ENCODE results near the gene RAD21L1. TPM values are rescaled to one million over a fixed set of nuclear protein-coding genes. Genes with fewer than 3 reads are reported as not detected.

RAD21L1 gene
- total and polyA plus RNA-seq, 4 donors = not detected

DNA sequence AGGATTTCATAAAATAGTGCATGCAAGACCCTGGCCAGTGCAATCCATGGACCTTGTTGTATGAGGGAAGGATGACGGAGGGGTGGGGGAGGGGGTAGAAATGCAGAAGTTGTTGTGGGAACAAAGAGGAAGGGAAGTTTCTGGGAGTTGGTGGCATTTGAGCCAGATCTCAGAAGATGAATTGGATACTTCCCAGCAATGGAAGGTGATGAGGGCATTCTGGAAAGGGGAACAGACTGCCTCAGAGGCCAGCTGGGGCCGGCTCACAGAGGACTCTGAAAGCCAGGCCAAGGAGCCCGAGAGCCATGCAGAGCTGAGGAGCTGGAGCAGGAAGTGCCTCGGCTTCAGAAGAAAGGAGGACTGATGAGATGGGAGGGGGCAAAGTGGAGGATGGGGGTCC lies 43.7 kb upstream of the RAD21L1 start:
- H3K27ac ChIP-seq (ENCODE audit: low read depth in 1 of 2, low read length in 2 of 2) = no peak overlapping the region
- H3K9ac ChIP-seq (ENCODE audit: low read depth in 1 of 2, low read length in 2 of 2) = no peak overlapping the region
- H3K4me1 ChIP-seq (ENCODE audit: control insufficient read depth in 4 of 4, insufficient read depth in 4 of 4, low read length in 3 of 4) = peaks cover 11 to 35% (median 23%) of the 10 kb centered on the region in 4 donors
- no peaks in the 10 kb centered on the region for H3K9me3 ChIP-seq (ENCODE audit: control insufficient read depth in 4 of 4, low read length in 3 of 4)
- DNase-seq (ENCODE audit: low spot score) = no peak
- no peak overlapping the region for H3K4me3 ChIP-seq (ENCODE audit: low read depth in 1 of 3, low read length in 3 of 3)
- TF ChIP-seq, protein P1, sequence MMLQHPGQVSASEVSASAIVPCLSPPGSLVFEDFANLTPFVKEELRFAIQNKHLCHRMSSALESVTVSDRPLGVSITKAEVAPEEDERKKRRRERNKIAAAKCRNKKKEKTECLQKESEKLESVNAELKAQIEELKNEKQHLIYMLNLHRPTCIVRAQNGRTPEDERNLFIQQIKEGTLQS (IDR thresholded peaks at IDR 0.05) = no peak
- TF ChIP-seq, protein P2, sequence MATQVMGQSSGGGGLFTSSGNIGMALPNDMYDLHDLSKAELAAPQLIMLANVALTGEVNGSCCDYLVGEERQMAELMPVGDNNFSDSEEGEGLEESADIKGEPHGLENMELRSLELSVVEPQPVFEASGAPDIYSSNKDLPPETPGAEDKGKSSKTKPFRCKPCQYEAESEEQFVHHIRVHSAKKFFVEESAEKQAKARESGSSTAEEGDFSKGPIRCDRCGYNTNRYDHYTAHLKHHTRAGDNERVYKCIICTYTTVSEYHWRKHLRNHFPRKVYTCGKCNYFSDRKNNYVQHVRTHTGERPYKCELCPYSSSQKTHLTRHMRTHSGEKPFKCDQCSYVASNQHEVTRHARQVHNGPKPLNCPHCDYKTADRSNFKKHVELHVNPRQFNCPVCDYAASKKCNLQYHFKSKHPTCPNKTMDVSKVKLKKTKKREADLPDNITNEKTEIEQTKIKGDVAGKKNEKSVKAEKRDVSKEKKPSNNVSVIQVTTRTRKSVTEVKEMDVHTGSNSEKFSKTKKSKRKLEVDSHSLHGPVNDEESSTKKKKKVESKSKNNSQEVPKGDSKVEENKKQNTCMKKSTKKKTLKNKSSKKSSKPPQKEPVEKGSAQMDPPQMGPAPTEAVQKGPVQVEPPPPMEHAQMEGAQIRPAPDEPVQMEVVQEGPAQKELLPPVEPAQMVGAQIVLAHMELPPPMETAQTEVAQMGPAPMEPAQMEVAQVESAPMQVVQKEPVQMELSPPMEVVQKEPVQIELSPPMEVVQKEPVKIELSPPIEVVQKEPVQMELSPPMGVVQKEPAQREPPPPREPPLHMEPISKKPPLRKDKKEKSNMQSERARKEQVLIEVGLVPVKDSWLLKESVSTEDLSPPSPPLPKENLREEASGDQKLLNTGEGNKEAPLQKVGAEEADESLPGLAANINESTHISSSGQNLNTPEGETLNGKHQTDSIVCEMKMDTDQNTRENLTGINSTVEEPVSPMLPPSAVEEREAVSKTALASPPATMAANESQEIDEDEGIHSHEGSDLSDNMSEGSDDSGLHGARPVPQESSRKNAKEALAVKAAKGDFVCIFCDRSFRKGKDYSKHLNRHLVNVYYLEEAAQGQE (IDR thresholded peaks at IDR 0.05) = no peak
- H3K27me3 ChIP-seq (ENCODE audit: control insufficient read depth in 4 of 4, insufficient read depth in 4 of 4, low read length in 3 of 4) = no peaks in the 10 kb centered on the region
- WGBS = 67% methylated on average over 4 of the region's 4 CpGs
- H3K36me3 ChIP-seq (ENCODE audit: control insufficient read depth in 4 of 4, insufficient read depth in 3 of 4, low read depth in 1 of 4, low read length in 3 of 4) = no peaks in the 10 kb centered on the region

DNA sequence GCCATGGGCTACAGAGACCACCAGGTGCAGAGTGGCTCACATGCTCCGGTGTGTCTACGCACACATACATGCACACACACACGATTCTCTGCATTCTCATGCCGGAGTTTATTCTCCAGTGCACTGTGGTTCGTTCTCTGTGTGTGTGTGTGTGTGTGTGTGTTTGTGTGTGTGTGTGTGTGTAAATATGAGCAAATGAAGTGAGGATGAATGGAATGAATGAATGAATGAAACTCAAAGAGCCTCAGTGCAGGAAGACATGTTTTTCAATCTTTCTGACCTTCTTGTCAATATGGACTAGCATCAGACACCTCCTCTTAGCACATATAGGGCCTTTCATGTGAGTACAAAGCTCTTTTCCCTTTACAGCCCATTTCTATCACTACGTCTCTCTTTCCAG lies 42.7 kb upstream of the RAD21L1 start:
- WGBS = 87% methylated on average over 6 of the region's 6 CpGs
- Histone ChIP-seq H3K27me3 (ENCODE audit: control insufficient read depth in 4 of 4, insufficient read depth in 4 of 4, low read length in 3 of 4) (no peaks in the 10 kb centered on the region), H3K9ac (ENCODE audit: low read depth in 1 of 2, low read length in 2 of 2) (no peak overlapping the region), H3K9me3 (ENCODE audit: control insufficient read depth in 4 of 4, low read length in 3 of 4) (no peaks in the 10 kb centered on the region), H3K36me3 (ENCODE audit: control insufficient read depth in 4 of 4, insufficient read depth in 3 of 4, low read depth in 1 of 4, low read length in 3 of 4) (no peaks in the 10 kb centered on the region), H3K4me1 (ENCODE audit: control insufficient read depth in 4 of 4, insufficient read depth in 4 of 4, low read length in 3 of 4) (peaks cover 13 to 36% (median 29%) of the 10 kb centered on the region in 4 donors), H3K4me3 (ENCODE audit: low read depth in 1 of 3, low read length in 3 of 3) (no peak overlapping the region), H3K27ac (ENCODE audit: low read depth in 1 of 2, low read length in 2 of 2) (no peak overlapping the region)
- no peak for DNase-seq (ENCODE audit: low spot score)
- TF ChIP-seq RXRA (IDR thresholded peaks at IDR 0.05) (no peak), FOXA2 (IDR thresholded peaks at IDR 0.05) (no peak), HNF4G (IDR thresholded peaks at IDR 0.05) (no peak), GABPA (IDR thresholded peaks at IDR 0.05 in 1 of 2, conservative IDR thresholded peaks at IDR 0.05 in 1 of 2) (no peak), EGR1 (IDR thresholded peaks at IDR 0.05; ENCODE audit: low read depth in 2 of 2) (no peak), SP1 (IDR thresholded peaks at IDR 0.05) (no peak), HNF4A (conservative IDR thresholded peaks at IDR 0.05) (no peak), TAF1 (conservative IDR thresholded peaks at IDR 0.05) (no peak), NR2F2 (IDR thresholded peaks at IDR 0.05) (no peak), RAD21 (IDR thresholded peaks at IDR 0.05) (no peak), JUND (IDR thresholded peaks at IDR 0.05) (no peak), YY1 (IDR thresholded peaks at IDR 0.05) (no peak)
- TF ChIP-seq, protein P3, sequence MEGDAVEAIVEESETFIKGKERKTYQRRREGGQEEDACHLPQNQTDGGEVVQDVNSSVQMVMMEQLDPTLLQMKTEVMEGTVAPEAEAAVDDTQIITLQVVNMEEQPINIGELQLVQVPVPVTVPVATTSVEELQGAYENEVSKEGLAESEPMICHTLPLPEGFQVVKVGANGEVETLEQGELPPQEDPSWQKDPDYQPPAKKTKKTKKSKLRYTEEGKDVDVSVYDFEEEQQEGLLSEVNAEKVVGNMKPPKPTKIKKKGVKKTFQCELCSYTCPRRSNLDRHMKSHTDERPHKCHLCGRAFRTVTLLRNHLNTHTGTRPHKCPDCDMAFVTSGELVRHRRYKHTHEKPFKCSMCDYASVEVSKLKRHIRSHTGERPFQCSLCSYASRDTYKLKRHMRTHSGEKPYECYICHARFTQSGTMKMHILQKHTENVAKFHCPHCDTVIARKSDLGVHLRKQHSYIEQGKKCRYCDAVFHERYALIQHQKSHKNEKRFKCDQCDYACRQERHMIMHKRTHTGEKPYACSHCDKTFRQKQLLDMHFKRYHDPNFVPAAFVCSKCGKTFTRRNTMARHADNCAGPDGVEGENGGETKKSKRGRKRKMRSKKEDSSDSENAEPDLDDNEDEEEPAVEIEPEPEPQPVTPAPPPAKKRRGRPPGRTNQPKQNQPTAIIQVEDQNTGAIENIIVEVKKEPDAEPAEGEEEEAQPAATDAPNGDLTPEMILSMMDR (IDR thresholded peaks at IDR 0.05; ENCODE audit: low read depth, low read length, missing input control) = no peak
- TF ChIP-seq, protein P4, sequence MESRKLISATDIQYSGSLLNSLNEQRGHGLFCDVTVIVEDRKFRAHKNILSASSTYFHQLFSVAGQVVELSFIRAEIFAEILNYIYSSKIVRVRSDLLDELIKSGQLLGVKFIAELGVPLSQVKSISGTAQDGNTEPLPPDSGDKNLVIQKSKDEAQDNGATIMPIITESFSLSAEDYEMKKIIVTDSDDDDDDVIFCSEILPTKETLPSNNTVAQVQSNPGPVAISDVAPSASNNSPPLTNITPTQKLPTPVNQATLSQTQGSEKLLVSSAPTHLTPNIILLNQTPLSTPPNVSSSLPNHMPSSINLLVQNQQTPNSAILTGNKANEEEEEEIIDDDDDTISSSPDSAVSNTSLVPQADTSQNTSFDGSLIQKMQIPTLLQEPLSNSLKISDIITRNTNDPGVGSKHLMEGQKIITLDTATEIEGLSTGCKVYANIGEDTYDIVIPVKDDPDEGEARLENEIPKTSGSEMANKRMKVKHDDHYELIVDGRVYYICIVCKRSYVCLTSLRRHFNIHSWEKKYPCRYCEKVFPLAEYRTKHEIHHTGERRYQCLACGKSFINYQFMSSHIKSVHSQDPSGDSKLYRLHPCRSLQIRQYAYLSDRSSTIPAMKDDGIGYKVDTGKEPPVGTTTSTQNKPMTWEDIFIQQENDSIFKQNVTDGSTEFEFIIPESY (IDR thresholded peaks at IDR 0.05) = no peak
- TF ChIP-seq, protein P2 (IDR thresholded peaks at IDR 0.05) = no peak
- TF ChIP-seq, protein P5, sequence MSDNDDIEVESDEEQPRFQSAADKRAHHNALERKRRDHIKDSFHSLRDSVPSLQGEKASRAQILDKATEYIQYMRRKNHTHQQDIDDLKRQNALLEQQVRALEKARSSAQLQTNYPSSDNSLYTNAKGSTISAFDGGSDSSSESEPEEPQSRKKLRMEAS (IDR thresholded peaks at IDR 0.05) = no peak

All from liver (tissue), 9 donors.